Measurements from ENCODE around the gene URB1.
A peak's percentile ranks its signal among the peaks of the same experiment; 100 is the strongest.
"Not testable (repeated sequence)": the region's sequence is repeated elsewhere in the genome, so short reads cannot be mapped to it uniquely, and the experiment has no call there.

Gene URB1, protein sequence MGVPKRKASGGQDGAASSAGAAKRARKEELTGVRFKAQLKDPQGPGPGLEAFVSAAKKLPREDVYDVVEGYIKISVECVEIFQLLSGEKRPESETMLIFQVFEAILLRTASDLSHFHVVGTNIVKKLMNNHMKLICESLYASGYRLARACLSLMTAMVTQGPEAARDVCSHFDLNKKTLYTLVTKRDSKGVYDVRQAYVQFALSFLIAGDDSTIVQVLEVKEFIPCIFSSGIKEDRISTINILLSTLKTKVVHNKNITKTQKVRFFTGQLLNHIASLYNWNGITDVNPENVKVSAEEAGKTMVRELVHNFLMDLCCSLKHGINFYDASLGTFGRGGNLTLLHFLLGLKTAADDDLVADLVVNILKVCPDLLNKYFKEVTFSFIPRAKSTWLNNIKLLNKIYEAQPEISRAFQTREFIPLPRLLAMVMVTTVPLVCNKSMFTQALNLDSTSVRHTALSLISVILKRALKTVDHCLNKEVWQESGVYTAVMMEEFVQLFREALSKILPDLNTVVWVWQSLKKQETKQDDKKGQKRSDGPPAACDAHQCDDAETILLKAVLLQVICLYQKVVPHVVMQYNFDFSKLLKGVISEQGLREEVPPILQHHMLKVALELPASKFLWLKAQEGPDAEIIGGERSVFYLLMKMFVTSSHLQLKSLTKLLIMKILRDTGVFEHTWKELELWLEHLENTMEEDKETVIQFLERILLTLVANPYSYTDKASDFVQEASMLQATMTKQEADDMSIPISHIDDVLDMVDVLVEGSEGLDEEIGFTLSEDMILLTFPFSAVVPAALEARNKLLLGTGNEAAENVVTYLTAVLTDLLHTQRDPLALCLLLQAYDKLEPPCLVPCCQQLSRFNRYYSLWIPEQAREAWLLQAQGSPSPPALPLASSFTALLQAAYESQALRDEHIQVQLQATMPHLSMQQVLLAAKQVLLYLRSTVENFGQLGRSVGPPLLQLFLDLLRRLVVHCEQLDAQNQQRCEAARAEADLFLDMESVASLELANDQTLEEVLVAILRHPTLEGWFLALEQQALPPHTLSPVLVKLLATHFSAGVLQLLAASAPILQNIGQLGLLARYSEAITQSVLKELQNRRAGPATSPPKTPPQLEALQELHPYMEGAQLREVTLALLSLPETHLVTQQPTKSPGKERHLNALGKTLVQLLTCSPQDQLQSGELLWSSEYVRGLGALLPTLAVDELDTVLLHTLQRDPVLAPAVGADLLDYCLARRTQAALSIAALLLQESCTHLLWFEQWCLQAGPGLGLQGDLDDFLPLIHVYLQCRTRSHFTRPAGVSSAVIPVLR (N-terminal part only)

GRCh38 chr21:32392880-32393676 is at the start of gene URB1:
Gene URB1 (minus strand): TSS chr21:32393012. CDS start chr21:32392910, 102 bp downstream.
- peak; percentile 96 for DNase-seq

- no peak for DNase-seq
Measured at GRCh38 chr21:32437729-32438128, 44.9 kb upstream of the URB1 start.

DNA sequence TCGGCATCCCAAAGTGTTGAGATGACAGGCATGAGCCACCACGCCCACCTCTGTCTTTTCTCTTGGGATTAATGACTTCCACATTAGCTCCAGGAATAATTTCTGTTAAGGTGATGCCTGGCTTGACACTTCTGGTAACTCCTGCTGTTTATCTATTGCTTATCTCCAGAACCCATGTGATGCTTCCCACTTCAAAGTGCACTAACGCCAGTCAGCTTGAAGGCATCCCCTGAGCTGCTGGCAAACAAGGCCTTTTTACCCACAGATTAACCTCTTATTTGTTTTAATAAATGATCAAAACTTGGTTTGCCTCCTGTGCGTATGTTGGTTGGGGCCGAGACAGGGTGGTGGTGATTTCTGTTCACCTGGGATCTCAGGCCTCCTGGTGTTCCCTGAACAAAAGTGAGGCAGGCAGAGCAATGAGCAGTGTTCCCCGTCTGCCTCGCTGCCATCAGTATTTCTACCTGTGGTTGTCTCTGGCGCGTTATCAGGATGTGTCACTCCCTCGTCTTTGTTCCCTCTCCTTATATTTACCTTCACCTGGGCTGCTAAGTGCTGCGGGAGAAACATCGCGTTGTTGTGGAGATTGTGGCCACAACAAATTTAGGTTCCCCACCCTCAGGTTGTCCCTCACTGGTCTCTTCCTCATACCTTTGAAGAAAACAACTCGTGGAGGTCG is 40.3 kb upstream of the URB1 start:
- DNase-seq = not testable (repeated sequence)

DNA sequence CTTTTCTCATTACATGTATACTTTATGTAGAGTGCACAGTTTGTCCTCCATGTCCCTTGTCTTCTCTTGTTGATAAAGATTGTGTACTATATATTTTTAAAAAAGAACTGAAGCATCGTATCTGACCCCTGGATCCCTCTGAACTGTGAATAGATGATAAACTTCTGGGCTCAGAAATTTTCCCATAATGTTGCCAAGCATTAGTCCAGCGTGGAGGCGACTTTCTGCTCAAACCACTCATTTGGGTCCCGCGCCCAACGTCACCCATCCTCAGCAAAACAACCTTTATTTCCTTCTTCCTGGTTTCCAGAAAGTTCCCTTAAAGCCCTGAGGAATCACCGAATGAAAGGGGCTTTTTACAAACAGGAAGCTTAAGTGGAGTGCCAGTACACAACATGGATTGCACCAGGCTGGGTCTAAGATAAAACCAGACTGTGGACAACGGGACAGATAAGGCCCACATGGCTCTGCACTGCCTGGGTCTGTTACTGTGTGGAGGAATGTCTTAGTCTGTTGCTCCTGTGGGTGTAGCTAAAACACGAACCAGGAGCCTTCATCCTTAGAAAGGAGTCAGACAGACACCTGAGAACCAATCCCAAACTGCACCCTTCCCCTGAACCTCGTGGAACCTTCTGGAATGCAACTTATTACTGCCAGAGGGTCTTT is 35.3 kb upstream of the URB1 start:
- no peak for DNase-seq

- no peak for DNase-seq
Measured at GRCh38 chr21:32426592-32427051, 33.8 kb upstream of the URB1 start.

DNA sequence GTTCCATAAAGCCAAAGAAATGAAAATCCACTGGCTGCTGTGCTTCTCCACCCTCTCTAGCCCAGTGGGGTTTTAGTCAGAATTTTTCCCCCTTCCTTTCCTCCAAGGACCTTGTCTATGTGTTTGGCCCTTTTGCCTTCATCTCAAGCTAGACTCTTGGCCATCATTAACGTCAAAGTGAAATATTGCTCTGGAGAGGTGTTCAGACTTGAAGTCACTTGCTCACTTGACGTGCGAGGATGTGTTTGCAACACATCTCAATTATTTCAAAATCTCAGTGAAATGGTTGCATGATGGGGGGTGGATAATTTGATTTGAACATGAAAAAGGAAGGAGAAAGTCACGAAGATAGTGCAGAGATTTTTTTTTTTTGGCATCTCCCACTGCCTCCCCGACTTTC is 33.3 kb upstream of the URB1 start:
- DNase-seq = no peak

DNA sequence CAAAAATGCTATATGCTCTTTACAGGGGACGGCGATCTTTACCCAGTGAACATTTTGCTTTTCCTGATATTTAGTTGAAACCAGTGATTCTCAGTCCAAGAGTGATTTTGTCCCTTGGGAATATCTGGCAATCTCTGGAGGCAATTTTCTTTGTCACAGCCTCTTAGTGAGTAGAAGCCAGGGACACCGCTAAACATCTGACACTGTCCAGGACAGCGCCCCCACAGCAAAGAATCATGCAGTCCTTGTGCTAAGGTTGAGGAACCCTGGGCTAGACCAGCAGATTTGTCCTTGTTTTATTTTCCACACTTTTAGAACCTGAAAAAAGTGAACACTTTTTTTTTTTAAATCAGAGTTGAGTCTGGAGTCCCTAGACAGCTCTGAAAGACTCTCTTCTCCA is 32.8 kb upstream of the URB1 start:
- no peak for DNase-seq

DNA sequence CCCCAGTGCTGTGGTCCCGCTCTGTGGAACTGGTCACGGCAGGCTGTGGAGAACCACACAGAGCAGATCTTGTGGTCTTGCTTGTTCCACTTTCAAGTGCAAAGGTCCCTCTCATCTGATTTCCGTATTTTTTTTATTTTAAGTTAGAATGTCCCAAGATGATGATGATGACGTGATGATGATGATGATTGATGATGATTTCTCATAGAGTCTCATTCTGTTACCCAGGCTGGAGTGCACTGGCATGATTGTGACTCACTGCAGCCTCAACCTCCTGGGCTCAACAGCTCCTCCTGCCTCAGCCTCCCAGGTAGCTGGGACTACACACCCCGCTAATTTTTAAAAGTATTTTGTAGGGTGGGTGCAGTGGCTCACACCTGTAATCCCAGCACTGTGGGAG is 31.9 kb upstream of the URB1 start:
- no peak for DNase-seq

DNA sequence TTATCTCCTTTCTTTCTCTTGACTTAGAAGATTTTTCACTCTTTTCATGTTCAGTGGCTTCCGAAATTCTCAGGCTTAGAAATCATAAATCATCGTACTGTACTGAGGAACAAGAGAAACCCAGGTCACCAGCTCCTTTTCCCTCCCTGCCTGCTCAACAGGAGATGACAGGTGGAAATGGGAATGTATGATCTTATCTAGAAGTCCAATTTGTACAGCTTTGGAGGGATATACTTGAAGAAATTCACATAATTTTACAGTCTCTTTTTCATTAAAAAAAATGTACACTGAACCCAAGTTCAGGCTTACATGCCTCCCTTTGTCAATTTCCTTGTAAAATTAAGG is 31.4 kb upstream of the URB1 start:
- DNase-seq = no peak

DNA sequence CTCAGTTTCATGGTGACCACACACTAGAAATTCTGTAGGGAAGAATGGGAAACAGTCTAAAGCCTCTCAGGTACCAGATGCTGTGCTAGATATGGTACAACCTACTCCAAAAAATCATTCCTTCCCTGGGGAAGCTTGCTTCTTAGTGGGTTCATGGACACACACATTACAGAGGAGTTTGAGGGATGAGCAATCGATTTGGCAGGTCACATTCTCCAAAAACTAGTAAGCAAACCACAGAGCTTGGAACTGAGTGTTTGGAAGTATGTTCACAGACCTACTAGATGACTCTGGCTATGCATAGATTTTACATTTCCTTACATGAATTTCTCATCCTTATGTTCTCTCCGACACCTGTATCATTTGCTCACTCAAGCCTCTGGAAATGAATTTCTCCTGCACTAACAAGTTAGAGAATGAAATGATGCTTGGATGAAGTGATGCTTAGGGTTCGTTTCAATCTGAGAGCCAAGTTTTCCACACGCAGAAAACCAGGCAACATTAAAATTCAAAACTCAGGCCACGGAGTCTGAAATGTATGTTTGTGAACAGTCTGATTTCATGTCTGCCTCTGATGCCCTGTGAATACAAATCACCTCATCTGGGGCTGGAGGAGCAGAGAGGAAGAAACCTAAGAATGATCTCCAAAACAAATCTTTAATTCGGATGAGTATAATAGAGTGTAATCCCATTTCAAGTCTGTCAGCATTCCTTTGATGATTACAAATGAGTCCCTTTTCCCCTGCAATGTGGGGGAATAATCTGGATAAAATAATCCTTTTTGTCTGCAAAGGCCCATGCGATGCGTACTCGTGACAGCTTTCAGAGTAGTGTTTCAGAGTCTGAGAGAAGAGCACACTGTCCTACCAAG is 30.7 kb upstream of the URB1 start:
- no peak for DNase-seq

GRCh38 chr21:32422064-32422463 is 29.3 kb upstream of the URB1 start:
- DNase-seq = no peak

DNA sequence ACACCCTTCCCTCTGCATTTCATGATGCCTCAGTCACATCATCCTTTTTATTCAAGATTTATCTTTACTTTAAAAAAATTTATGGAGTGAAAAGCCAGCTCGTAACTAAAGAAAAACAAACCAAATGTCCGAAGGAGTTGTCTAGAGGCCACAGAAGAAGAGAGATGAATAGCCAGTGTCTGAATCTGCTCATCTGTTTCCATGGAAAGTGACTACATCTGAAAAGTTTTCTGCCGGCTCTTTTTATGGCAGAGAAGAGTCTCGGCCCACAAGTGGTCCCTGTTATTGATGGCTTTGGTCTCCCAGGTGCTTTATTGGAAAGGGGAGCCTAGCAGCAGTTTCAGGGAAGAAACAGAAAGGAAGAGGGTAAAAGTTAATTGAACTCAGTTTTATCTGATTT is 25.3 kb upstream of the URB1 start:
- no peak for DNase-seq

DNA sequence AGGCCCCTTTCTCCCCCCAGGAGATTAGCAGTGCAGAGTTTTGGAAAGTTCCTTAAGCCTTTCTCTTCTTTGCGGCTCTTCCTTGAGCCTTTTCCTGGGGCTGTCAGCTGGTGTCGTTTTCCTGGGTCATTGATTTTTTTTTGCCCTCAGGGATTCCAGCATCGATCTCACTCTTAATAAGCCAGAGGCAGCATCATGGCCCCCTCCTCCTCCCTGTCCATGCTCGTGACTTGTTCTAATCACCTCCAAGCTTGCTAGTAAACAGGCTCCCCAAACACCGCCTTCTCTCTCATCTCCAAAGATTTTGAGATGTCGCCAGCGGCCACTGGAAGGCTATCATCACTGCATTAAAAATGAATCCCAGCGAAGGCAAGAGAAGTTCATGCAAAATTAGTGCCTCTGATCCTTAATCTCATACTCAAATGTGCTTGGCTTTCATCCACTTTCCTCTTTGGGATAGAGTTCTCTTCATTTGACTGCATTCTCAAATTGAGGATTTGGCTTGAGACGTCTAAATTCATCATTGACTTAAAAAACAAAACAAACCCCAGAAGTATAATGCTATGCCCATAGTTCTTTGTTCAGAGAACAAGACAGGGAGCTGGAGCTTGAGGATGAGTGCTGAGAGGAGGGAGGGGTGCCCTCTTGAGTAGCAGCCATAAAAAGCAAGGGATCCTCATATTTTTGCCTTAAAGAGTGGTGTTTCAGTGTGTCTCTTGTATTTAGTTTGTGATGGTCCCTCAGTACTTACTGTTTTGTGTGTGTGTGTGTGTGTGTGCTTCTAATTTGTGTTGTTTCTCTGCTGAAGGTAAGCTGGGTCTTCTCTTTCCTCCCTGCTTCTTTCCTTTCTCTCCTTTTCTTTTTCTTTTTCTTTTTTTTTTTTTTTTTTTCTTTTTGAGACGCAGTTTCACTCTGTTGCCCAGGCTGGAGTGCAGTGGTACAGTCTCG is 22.9 kb upstream of the URB1 start:
- no peak for DNase-seq

DNA sequence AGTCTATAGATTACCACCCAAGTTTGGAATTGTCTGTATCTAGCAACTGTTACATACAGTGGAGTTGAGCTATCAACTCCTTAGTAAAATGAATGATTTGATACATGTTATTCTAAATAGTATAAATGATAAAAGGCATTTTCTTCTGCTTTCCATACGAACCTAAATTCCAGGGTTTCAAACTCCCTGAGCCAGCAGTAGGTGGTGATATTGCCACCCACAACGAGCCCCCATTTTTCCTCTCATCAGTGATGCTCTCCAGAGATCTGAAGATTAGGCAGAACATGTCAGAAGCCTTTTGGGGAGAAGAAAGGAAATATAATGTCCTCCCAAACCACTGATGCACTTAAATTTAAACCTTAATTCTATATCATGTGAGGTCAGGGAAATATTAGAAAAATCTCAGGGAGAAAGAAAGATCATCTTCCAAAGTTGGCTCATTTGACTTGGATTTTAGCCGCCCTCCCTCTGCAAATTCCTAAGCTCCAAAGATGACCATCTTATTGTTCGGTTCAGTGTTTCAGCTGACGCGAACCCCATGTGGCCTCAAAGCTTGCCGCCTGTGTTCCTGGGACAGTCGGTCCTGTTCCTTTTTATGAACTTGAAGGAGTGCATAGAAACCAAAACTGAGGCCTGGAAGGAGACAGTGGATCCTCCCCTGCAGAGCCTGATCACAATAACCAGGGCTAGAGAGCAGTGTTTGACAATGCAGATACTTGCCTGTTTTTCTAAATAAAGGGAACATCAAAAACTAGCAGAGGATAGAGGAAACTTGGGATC is 22.0 kb upstream of the URB1 start:
- no peak for DNase-seq

DNA sequence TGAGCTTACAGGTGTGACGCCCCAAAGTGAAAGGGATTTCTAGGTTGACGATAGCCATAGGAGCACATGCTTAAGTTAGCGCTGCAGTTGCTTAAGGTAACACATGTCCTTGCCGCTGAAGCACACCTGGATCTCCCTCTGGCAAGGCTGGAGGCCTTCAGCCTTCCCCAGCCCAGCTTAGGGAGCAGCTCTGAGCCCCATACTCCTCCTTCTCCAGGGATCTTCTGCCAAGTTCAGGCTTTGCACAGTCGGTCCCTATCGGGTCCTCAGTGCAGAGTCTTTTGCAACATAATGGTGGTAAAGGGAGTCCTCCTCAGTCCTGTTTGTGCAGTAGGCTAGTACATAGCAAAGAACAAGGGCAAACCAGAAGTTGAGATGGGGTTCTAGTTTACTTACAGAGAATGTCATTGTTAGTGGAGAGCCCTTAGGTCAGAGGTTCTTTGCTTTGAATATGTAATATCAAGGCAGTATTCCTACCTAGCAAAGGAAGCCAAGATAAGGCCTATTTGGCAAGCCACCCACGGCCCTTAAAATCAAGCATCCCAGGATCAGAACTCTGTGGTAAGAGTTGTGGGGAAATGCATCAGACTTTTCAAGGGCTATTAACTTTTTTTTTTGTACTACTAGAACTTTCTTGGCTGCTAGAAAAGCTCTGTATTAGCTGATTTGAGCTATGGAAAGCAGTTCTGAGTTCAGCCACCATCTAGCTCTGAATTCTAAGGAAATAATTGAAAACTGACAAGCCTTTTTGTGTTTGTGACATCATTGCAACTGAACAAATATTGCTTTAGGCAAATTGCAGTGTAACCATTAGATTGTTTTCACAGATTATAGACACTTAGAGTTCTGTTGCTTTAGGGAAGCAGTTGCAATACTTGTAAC is 21.1 kb upstream of the URB1 start:
- DNase-seq = no peak

DNA sequence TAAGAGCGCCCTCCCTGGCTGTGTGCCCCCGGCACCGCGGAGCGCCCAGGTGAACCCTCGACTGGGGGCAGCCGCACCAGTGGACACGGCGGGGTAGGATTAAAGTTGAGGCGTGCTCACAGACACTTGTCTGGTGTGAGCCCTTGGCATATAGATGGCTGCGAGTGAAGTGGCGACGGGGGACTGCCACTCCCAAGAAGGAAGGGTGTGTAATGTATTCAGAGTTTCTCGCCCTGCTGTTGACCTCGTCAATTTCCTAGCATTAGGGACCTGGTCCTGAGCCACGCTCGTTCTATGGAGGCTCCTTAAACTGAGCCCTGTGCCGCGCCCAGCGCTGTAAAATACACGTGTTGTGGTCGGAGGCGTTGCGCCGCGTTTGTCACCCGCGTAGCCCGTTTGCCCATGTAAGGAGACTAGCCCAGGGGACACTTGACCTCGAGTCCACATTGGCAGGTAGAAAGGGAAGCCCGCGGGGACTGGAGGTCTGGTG is 20.2 kb upstream of the URB1 start:
- no peak for DNase-seq
